Head of caudate nucleus (tissue), 42 donors: Measurements from ENCODE around the gene TMEM254.
"Not testable (repeated sequence)": the region's sequence is repeated elsewhere in the genome, so short reads cannot be mapped to it uniquely, and the experiment has no call there.

Experiments used
- DNase-seq, 42 donors: peaks; one replicate each; pipeline versions ENCODE4 v3.0.0 to v3.0.0-alpha.2; 2020 to 2021; ENCODE audit warnings: mixed read lengths in 7 of 42
- intact Hi-C: fragments of 100-400 bp; cut with DNase I; formaldehyde crosslinking; loops from one replicate; pipeline ENCODE4 v1.15.0; 2022

Gene TMEM254

GRCh38 chr10:80070057-80070456 is 8.4 kb upstream of the TMEM254 start:
- intact Hi-C loops = no loop called here
- DNase-seq = peak; percentile 70 to 94 (median 87)

- intact Hi-C loops = no loop called here
Measured at GRCh38 chr10:80072584-80072983, 5.9 kb upstream of the TMEM254 start.

GRCh38 chr10:80075781-80076180 is 2.7 kb upstream of the TMEM254 start:
- DNase-seq = peak in 8 of 42 donors; percentile 23 to 66 (median 38)
- intact Hi-C loops = no loop called here

More at GRCh38 chr10:80072584-80072983, 5.9 kb upstream of the TMEM254 start:
- DNase-seq = no peak

- intact Hi-C loops = no loop called here
- DNase-seq = peak in 1 of 42 donors; percentile 10
Measured at GRCh38 chr10:80077869-80078447, 507 bp upstream of the TMEM254 start.

GRCh38 chr10:80079312-80079719 is 851 bp downstream of the TMEM254 start:
- DNase-seq = no peak
- intact Hi-C loops = no loop called here

- no peak for DNase-seq
- intact Hi-C loops = no loop called here
Measured at GRCh38 chr10:80081026-80081425, 2.6 kb downstream of the TMEM254 start.

- intact Hi-C loops = no loop called here
- no peak for DNase-seq
Measured at GRCh38 chr10:80081801-80082750, 3.6 kb downstream of the TMEM254 start.

- intact Hi-C loops = no loop called here
Measured at GRCh38 chr10:80090121-80090520, 11.7 kb downstream of the TMEM254 start.

GRCh38 chr10:80094231-80094630 is 15.8 kb downstream of the TMEM254 start:
- intact Hi-C loops = no loop called here
- DNase-seq = no peak

More at GRCh38 chr10:80090121-80090520, 11.7 kb downstream of the TMEM254 start:
- DNase-seq = no peak

- intact Hi-C loops, DNase-seq: not testable (repeated sequence)
Measured at GRCh38 chr10:80098272-80098671, 19.8 kb downstream of the TMEM254 start.

GRCh38 chr10:80099295-80099694 is 20.8 kb downstream of the TMEM254 start:
- intact Hi-C loops, DNase-seq: not testable (repeated sequence)

GRCh38 chr10:80100116-80100515 is 21.7 kb downstream of the TMEM254 start:
- no peak for DNase-seq
- intact Hi-C loops = no loop called here

GRCh38 chr10:80100861-80101695 is 22.6 kb downstream of the TMEM254 start:
- intact Hi-C loops = no loop called here

GRCh38 chr10:80104066-80104926 is 25.8 kb downstream of the TMEM254 start:
- DNase-seq = no peak
- intact Hi-C loops = no loop called here

More at GRCh38 chr10:80100861-80101695, 22.6 kb downstream of the TMEM254 start:
- no peak for DNase-seq

GRCh38 chr10:80108576-80109239 is 30.2 kb downstream of the TMEM254 start:
- intact Hi-C loops = no loop called here
- DNase-seq = peak in 1 of 42 donors; percentile 14

- peak in 1 of 42 donors; percentile 29 for DNase-seq
- intact Hi-C loops = no loop called here
Measured at GRCh38 chr10:80110986-80111385, 32.5 kb downstream of the TMEM254 start.

GRCh38 chr10:80118669-80119068 is 40.2 kb downstream of the TMEM254 start:
- intact Hi-C loops = no loop called here
- DNase-seq = peak in 1 of 42 donors; percentile 12
